Stimulated activated naive CD8-positive, alpha-beta T cell treated with anti-CD3 and anti-CD28 coated beads, Interleukin-15, amount 100 ng/mL, for 72 hours (primary cell): ENCODE data around the gene MYO15B.
"Not testable (repeated sequence)": the region's sequence is repeated elsewhere in the genome, so short reads cannot be mapped to it uniquely, and the experiment has no call there.

Experiments
- ATAC-seq: fragments of 150-1000 bp; cut with Tn5 transposase; 2 replicates; pipeline ENCODE4 v1.10.0; 2021; ENCODE audit warnings: mild to moderate bottlenecking, moderate library complexity
- DNase-seq, 2 donors: peaks; one replicate each; pipeline ENCODE4 v3.0.0; 2021 to 2022
- H3K27ac Mint-ChIP-seq, 2 donors: one replicate each; pipeline ENCODE4 v1.8.0; 2022; ENCODE audit warnings: mild to moderate bottlenecking in 2 of 2, mixed read lengths in 2 of 2, moderate library complexity in 2 of 2
- H3K27me3 Mint-ChIP-seq: one replicate; pipeline ENCODE4 v1.8.0; 2022; ENCODE audit warnings: mixed read lengths
- H3K4me1 Mint-ChIP-seq: one replicate; pipeline ENCODE4 v1.8.0; 2022; ENCODE audit warnings: mild to moderate bottlenecking, mixed read lengths
- H3K4me3 Mint-ChIP-seq, 2 donors: one replicate each; pipeline ENCODE4 v1.8.0; 2022; ENCODE audit warnings: mild to moderate bottlenecking in 2 of 2, mixed read lengths in 2 of 2, moderate library complexity in 1 of 2
- H3K9me3 Mint-ChIP-seq, 2 donors: one replicate each; pipeline ENCODE4 v1.8.0; 2022; ENCODE audit warnings: mixed read lengths in 2 of 2

The MYO15B gene

GRCh38 chr17:75632863-75633485, 45.4 kb downstream of the MYO15B start, which contains the start of gene SMIM5:
SMIM5 (plus strand) TSS chr17:75633434; CDS start chr17:75640202, 6,768 bp downstream.
- peak; percentile 82 for ATAC-seq
- Mint-ChIP-seq H3K27ac (no peak within 1 kb of the TSS), H3K27me3 (no peaks in the 10 kb centered on the region), H3K9me3 (no peaks in the 10 kb centered on the region), H3K4me1 (peaks cover 13% of the 10 kb centered on the region), H3K4me3 (no peak within 1 kb of the TSS)
- peak; percentile 79 to 81 for DNase-seq

GRCh38 chr17:75633486-75634375, 46.1 kb downstream of the MYO15B start:
- H3K4me3 Mint-ChIP-seq = no peak overlapping the region
- H3K4me1 Mint-ChIP-seq = peaks cover 13% of the 10 kb centered on the region
- DNase-seq (peak; percentile 33 to 39), ATAC-seq (peak; percentile 9)
- no peak overlapping the region for H3K27ac Mint-ChIP-seq
- no peaks in the 10 kb centered on the region for H3K27me3 Mint-ChIP-seq
- H3K9me3 Mint-ChIP-seq = no peaks in the 10 kb centered on the region

- Mint-ChIP-seq H3K9me3 (no peaks in the 10 kb centered on the region), H3K27ac (no peak overlapping the region), H3K4me1 (peaks cover 13% of the 10 kb centered on the region), H3K4me3 (no peak overlapping the region), H3K27me3 (no peaks in the 10 kb centered on the region)
- no peak for DNase-seq
- ATAC-seq = no peak
Measured at GRCh38 chr17:75634376-75634740, 46.8 kb downstream of the MYO15B start.

GRCh38 chr17:75634754-75635609, 47.4 kb downstream of the MYO15B start:
- H3K9me3 Mint-ChIP-seq = no peaks in the 10 kb centered on the region
- peaks cover 13% of the 10 kb centered on the region for H3K4me1 Mint-ChIP-seq
- no peak overlapping the region for H3K4me3 Mint-ChIP-seq
- H3K27ac Mint-ChIP-seq = no peak overlapping the region
- H3K27me3 Mint-ChIP-seq = no peaks in the 10 kb centered on the region
- DNase-seq = no peak
- ATAC-seq = no peak

- Mint-ChIP-seq H3K9me3 (no peaks in the 10 kb centered on the region), H3K27ac (peak overlapping the region in 1 of 2 donors; percentile 59), H3K27me3 (no peaks in the 10 kb centered on the region), H3K4me3 (no peak overlapping the region), H3K4me1 (peaks cover 13% of the 10 kb centered on the region)
- no peak for DNase-seq
- no peak for ATAC-seq
Measured at GRCh38 chr17:75635610-75636202, 48.1 kb downstream of the MYO15B start.

GRCh38 chr17:75636381-75637142, 49.0 kb downstream of the MYO15B start:
- Mint-ChIP-seq H3K4me3 (no peak overlapping the region), H3K4me1 (peaks cover 13% of the 10 kb centered on the region), H3K9me3 (no peaks in the 10 kb centered on the region), H3K27me3 (no peaks in the 10 kb centered on the region), H3K27ac (no peak overlapping the region)
- ATAC-seq (no peak), DNase-seq (no peak)

- no peak for DNase-seq
- H3K4me3 Mint-ChIP-seq = no peak overlapping the region
- H3K27me3 Mint-ChIP-seq = no peaks in the 10 kb centered on the region
- no peak for ATAC-seq
- H3K9me3 Mint-ChIP-seq = no peaks in the 10 kb centered on the region
- no peak overlapping the region for H3K27ac Mint-ChIP-seq
- H3K4me1 Mint-ChIP-seq = peaks cover 13% of the 10 kb centered on the region
Measured at GRCh38 chr17:75637143-75637538, 49.5 kb downstream of the MYO15B start.

GRCh38 chr17:75637551-75637950, 50.0 kb downstream of the MYO15B start:
- DNase-seq = no peak
- no peak for ATAC-seq

GRCh38 chr17:75638039-75638438, 50.4 kb downstream of the MYO15B start:
- not testable (repeated sequence) for H3K9me3 Mint-ChIP-seq, H3K27ac Mint-ChIP-seq, H3K27me3 Mint-ChIP-seq, DNase-seq, ATAC-seq, H3K4me3 Mint-ChIP-seq
- peaks cover 12% of the 10 kb centered on the region for H3K4me1 Mint-ChIP-seq

More at GRCh38 chr17:75637551-75637950, 50.0 kb downstream of the MYO15B start:
- Mint-ChIP-seq H3K4me1 (peaks cover 13% of the 10 kb centered on the region), H3K9me3 (no peaks in the 10 kb centered on the region), H3K27ac (no peak overlapping the region), H3K27me3 (no peaks in the 10 kb centered on the region), H3K4me3 (no peak overlapping the region)

GRCh38 chr17:75638893-75639292, 51.3 kb downstream of the MYO15B start:
- no peak for ATAC-seq
- Mint-ChIP-seq H3K9me3 (no peaks in the 10 kb centered on the region), H3K4me3 (no peak overlapping the region), H3K27me3 (no peaks in the 10 kb centered on the region), H3K4me1 (peaks cover 4% of the 10 kb centered on the region), H3K27ac (no peak overlapping the region)
- no peak for DNase-seq

GRCh38 chr17:75639327-75639726, 51.7 kb downstream of the MYO15B start:
- no peak overlapping the region for H3K4me3 Mint-ChIP-seq
- no peaks in the 10 kb centered on the region for H3K9me3 Mint-ChIP-seq
- no peaks in the 10 kb centered on the region for H3K27me3 Mint-ChIP-seq
- DNase-seq = no peak
- H3K27ac Mint-ChIP-seq = no peak overlapping the region
- H3K4me1 Mint-ChIP-seq = no peaks in the 10 kb centered on the region
- no peak for ATAC-seq

GRCh38 chr17:75639771-75640555, 52.4 kb downstream of the MYO15B start:
- no peaks in the 10 kb centered on the region for H3K27me3 Mint-ChIP-seq
- no peaks in the 10 kb centered on the region for H3K9me3 Mint-ChIP-seq
- ATAC-seq (no peak), DNase-seq (no peak)
- no peak overlapping the region for H3K4me3 Mint-ChIP-seq
- H3K27ac Mint-ChIP-seq = no peak overlapping the region
- no peaks in the 10 kb centered on the region for H3K4me1 Mint-ChIP-seq

GRCh38 chr17:75640556-75641119, 53.0 kb downstream of the MYO15B start:
- ATAC-seq = no peak
- Mint-ChIP-seq H3K4me3 (no peak overlapping the region), H3K27me3 (no peaks in the 10 kb centered on the region), H3K4me1 (peaks cover under 1% of the 10 kb centered on the region), H3K27ac (no peak overlapping the region), H3K9me3 (no peaks in the 10 kb centered on the region)
- DNase-seq = no peak

- no peak overlapping the region for H3K27ac Mint-ChIP-seq
Measured at GRCh38 chr17:75641343-75641742, 53.7 kb downstream of the MYO15B start.

More at GRCh38 chr17:75641343-75641742, 53.7 kb downstream of the MYO15B start:
- Mint-ChIP-seq H3K27me3 (no peaks in the 10 kb centered on the region), H3K4me1 (peaks cover 8% of the 10 kb centered on the region), H3K4me3 (no peak overlapping the region), H3K9me3 (no peaks in the 10 kb centered on the region)
- ATAC-seq = no peak
- DNase-seq = no peak
